Neuronal stem cell (in vitro differentiated cells): ENCODE measurements around the gene HEATR3.

Experiments used
- DNase-seq: peaks from one replicate; pipeline ENCODE4 v3.0.0-alpha.2; 2013; ENCODE audit warnings: low spot score
- H2AFZ ChIP-seq: one replicate; pipeline ENCODE4 v1.6.1; 2013; ENCODE audit warnings: mild to moderate bottlenecking, low read length, inconsistent platforms
- H2AK5ac ChIP-seq: 2 replicates; pipeline ENCODE4 v1.6.1; 2013; ENCODE audit warnings: low read depth, mild to moderate bottlenecking, inconsistent platforms, low read length, moderate library complexity, mixed read lengths
- H2BK120ac ChIP-seq: 2 replicates; pipeline ENCODE4 v1.6.1; 2013; ENCODE audit warnings: low read depth, mild to moderate bottlenecking, inconsistent platforms, low read length, moderate library complexity, mixed read lengths
- H2BK12ac ChIP-seq: one replicate; pipeline ENCODE4 v1.6.1; 2013; ENCODE audit warnings: low read length, inconsistent platforms
- H2BK15ac ChIP-seq: 2 replicates; pipeline ENCODE4 v1.6.1; 2013; ENCODE audit warnings: mild to moderate bottlenecking, low read length, inconsistent platforms, mixed read lengths
- H2BK5ac ChIP-seq: one replicate; pipeline ENCODE4 v1.6.1; 2013; ENCODE audit warnings: inconsistent platforms, mild to moderate bottlenecking, low read length, moderate library complexity
- H3K14ac ChIP-seq: one replicate; pipeline ENCODE4 v1.6.1; 2013; ENCODE audit warnings: low read length, inconsistent platforms
- H3K18ac ChIP-seq: 2 replicates; pipeline ENCODE4 v1.6.1; 2013; ENCODE audit warnings: low read length, inconsistent platforms
- H3K23ac ChIP-seq: 2 replicates; pipeline ENCODE4 v1.6.1; 2013; ENCODE audit warnings: low read depth, mild to moderate bottlenecking, mixed read lengths, low read length, inconsistent platforms; ENCODE audit not compliant: poor library complexity
- H3K27ac ChIP-seq: replicated peaks from 3 replicates; pipeline ENCODE4 v1.5.1; 2013; ENCODE audit warnings: low read length, inconsistent platforms
- H3K27me3 ChIP-seq, 3 experiments: 2 replicates each; pipeline ENCODE4 v1.6.1; 2013; ENCODE audit warnings: low read length in 3 of 3, mild to moderate bottlenecking in 2 of 3, inconsistent platforms in 1 of 3, low read depth in 1 of 3, mixed read lengths in 1 of 3, moderate library complexity in 1 of 3; ENCODE audit not compliant: control insufficient read depth in 3 of 3, insufficient read depth in 3 of 3
- H3K36me3 ChIP-seq, 2 donors: replicated peaks in 1 of 2; 2 replicates each; pipeline ENCODE4 v1.6.1; 2013; ENCODE audit warnings: low read length in 2 of 2; ENCODE audit not compliant: control insufficient read depth in 2 of 2, insufficient read depth in 2 of 2
- H3K4ac ChIP-seq: 2 replicates; pipeline ENCODE4 v1.6.1; 2013; ENCODE audit warnings: inconsistent platforms, mild to moderate bottlenecking, low read length, moderate library complexity
- H3K4me1 ChIP-seq, 2 donors: 1 replicate in 1 of 2; 2 replicates in 1 of 2; pipeline ENCODE4 v1.6.1; 2013; ENCODE audit warnings: low read length in 2 of 2, low read depth in 1 of 2; ENCODE audit not compliant: control insufficient read depth in 2 of 2, insufficient read depth in 1 of 2
- H3K4me2 ChIP-seq: one replicate; pipeline ENCODE4 v1.6.1; 2013; ENCODE audit warnings: mild to moderate bottlenecking, low read length, inconsistent platforms; ENCODE audit not compliant: insufficient read depth, poor library complexity, severe bottlenecking
- H3K4me3 ChIP-seq, 2 donors: 2 replicates each; pipeline ENCODE4 v1.5.1; 2013; ENCODE audit warnings: low read length in 2 of 2, mild to moderate bottlenecking in 2 of 2, inconsistent platforms in 1 of 2, moderate library complexity in 1 of 2
- H3K79me1 ChIP-seq: one replicate; pipeline ENCODE4 v1.6.1; 2013; ENCODE audit warnings: low read depth, mild to moderate bottlenecking, inconsistent platforms, low read length, moderate library complexity
- H3K9ac ChIP-seq: one replicate; pipeline ENCODE4 v1.6.1; 2013; ENCODE audit warnings: mild to moderate bottlenecking, low read depth, low read length, inconsistent platforms; ENCODE audit not compliant: poor library complexity
- H3K9me3 ChIP-seq, 2 donors: replicated peaks in 1 of 2; 2 replicates each; pipeline versions ENCODE3 to v1.6.1; 2013; ENCODE audit warnings: low read length in 2 of 2, mild to moderate bottlenecking in 2 of 2, inconsistent platforms in 1 of 2, low read depth in 1 of 2, mixed read lengths in 1 of 2, moderate library complexity in 1 of 2; ENCODE audit not compliant: control insufficient read depth in 2 of 2, insufficient read depth in 1 of 2
- H4K8ac ChIP-seq: one replicate; pipeline ENCODE4 v1.6.1; 2013; ENCODE audit warnings: low read depth, mild to moderate bottlenecking, inconsistent platforms, low read length, moderate library complexity
- H4K91ac ChIP-seq: one replicate; pipeline ENCODE4 v1.6.1; 2013; ENCODE audit warnings: low read length, low read depth, mild to moderate bottlenecking, inconsistent platforms; ENCODE audit not compliant: poor library complexity
- WGBS, 2 donors: extraction: QIAGEN DNeasy Blood & Tissue Kit; methylation state at CpG; one replicate each; pipeline ENCODE4 v1.1.7; 2013; ENCODE audit warnings: missing lambda C conversion rate in 2 of 2, mixed read lengths in 1 of 2; ENCODE audit not compliant: insufficient read length in 2 of 2, insufficient replicate concordance in 1 of 2; ENCODE audit errors: extremely low coverage in 2 of 2; 5-methylcytosine and 5-hydroxymethylcytosine counted together

The HEATR3 gene

GRCh38 chr16:50038756-50039529 lies 26.8 kb upstream of the HEATR3 start:
- Histone ChIP-seq H3K14ac (no peak overlapping the region), H4K91ac (no peak overlapping the region), H2BK15ac (no peak overlapping the region), H3K9ac (no peak overlapping the region), H2AFZ (no peak overlapping the region), H2BK5ac (no peak overlapping the region), H2AK5ac (no peak overlapping the region), H3K4me1 (no peaks in the 10 kb centered on the region), H2BK120ac (no peak overlapping the region), H3K27ac (no peak overlapping the region), H4K8ac (no peak overlapping the region), H3K27me3 (no peaks in the 10 kb centered on the region), H3K4ac (no peak overlapping the region), H3K36me3 (peaks cover 0 to 39% of the 10 kb centered on the region in 2 donors), H3K9me3 (no peaks in the 10 kb centered on the region), H3K18ac (no peak overlapping the region), H2BK12ac (no peak overlapping the region), H3K4me2 (no peak overlapping the region), H3K79me1 (no peaks in the 10 kb centered on the region), H3K23ac (no peak overlapping the region), H3K4me3 (no peak overlapping the region)
- no CpG with 5 or more reads among the region's 5 CpGs for WGBS, 2 donors
- no peak for DNase-seq

- Histone ChIP-seq H3K36me3 (peaks cover 0 to 28% of the 10 kb centered on the region in 2 donors), H3K4me3 (no peak overlapping the region), H3K14ac (no peak overlapping the region), H3K27me3 (no peaks in the 10 kb centered on the region), H2BK15ac (no peak overlapping the region), H3K27ac (no peak overlapping the region), H4K8ac (no peak overlapping the region), H2BK5ac (no peak overlapping the region), H3K4me1 (no peaks in the 10 kb centered on the region), H2AFZ (no peak overlapping the region), H2BK120ac (no peak overlapping the region), H3K9ac (no peak overlapping the region), H3K4ac (no peak overlapping the region), H2BK12ac (no peak overlapping the region), H3K23ac (no peak overlapping the region), H3K4me2 (no peak overlapping the region), H4K91ac (no peak overlapping the region), H3K18ac (no peak overlapping the region), H3K9me3 (no peaks in the 10 kb centered on the region), H2AK5ac (no peak overlapping the region), H3K79me1 (no peaks in the 10 kb centered on the region)
- no CpG with 5 or more reads among the region's 8 CpGs for WGBS, 2 donors
- DNase-seq: no peak
Measured at GRCh38 chr16:50040018-50040417, 25.8 kb upstream of the HEATR3 start.

- no CpG with 5 or more reads among the region's 1 CpG for WGBS, 2 donors
- H2AK5ac ChIP-seq: no peak overlapping the region
Measured at GRCh38 chr16:50040710-50041109, 25.1 kb upstream of the HEATR3 start.

GRCh38 chr16:50043358-50043757 lies 22.4 kb upstream of the HEATR3 start:
- no peak overlapping the region for H2AFZ ChIP-seq
- H2BK5ac ChIP-seq: no peak overlapping the region
- no peaks in the 10 kb centered on the region for H3K9me3 ChIP-seq
- H3K4me3 ChIP-seq: no peak overlapping the region
- H3K27me3 ChIP-seq: no peaks in the 10 kb centered on the region
- no peaks in the 10 kb centered on the region for H3K36me3 ChIP-seq
- H3K4me2 ChIP-seq: no peak overlapping the region
- no peak overlapping the region for H3K14ac ChIP-seq
- no peak overlapping the region for H3K4ac ChIP-seq
- H3K18ac ChIP-seq: no peak overlapping the region
- H4K91ac ChIP-seq: no peak overlapping the region
- H3K79me1 ChIP-seq: no peaks in the 10 kb centered on the region
- no peak overlapping the region for H2BK15ac ChIP-seq
- no peak overlapping the region for H2AK5ac ChIP-seq
- H3K9ac ChIP-seq: no peak overlapping the region
- H3K4me1 ChIP-seq: no peaks in the 10 kb centered on the region
- no peak overlapping the region for H3K23ac ChIP-seq
- H4K8ac ChIP-seq: no peak overlapping the region
- no CpG with 5 or more reads among the region's 5 CpGs for WGBS, 2 donors
- H2BK12ac ChIP-seq: no peak overlapping the region
- no peak for DNase-seq
- H3K27ac ChIP-seq: no peak overlapping the region
- H2BK120ac ChIP-seq: no peak overlapping the region

More at GRCh38 chr16:50040710-50041109, 25.1 kb upstream of the HEATR3 start:
- H3K27me3 ChIP-seq: no peaks in the 10 kb centered on the region
- no peak overlapping the region for H2BK120ac ChIP-seq
- no peak overlapping the region for H3K4me2 ChIP-seq
- H4K91ac ChIP-seq: no peak overlapping the region
- no peak overlapping the region for H3K18ac ChIP-seq
- H3K79me1 ChIP-seq: no peaks in the 10 kb centered on the region
- no peak overlapping the region for H3K9ac ChIP-seq
- H3K27ac ChIP-seq: no peak overlapping the region
- no peak for DNase-seq
- no peak overlapping the region for H2AFZ ChIP-seq
- no peak overlapping the region for H2BK5ac ChIP-seq
- no peak overlapping the region for H3K14ac ChIP-seq
- no peak overlapping the region for H4K8ac ChIP-seq
- no peaks in the 10 kb centered on the region for H3K9me3 ChIP-seq
- H3K4me1 ChIP-seq: no peaks in the 10 kb centered on the region
- no peak overlapping the region for H3K4ac ChIP-seq
- no peak overlapping the region for H3K4me3 ChIP-seq
- H3K36me3 ChIP-seq: peaks cover 0 to 21% of the 10 kb centered on the region in 2 donors
- no peak overlapping the region for H2BK15ac ChIP-seq
- no peak overlapping the region for H3K23ac ChIP-seq
- H2BK12ac ChIP-seq: no peak overlapping the region
